MCF 10A (cell line): ENCODE data around the gene PPM1E. TPM values are rescaled to one million over a fixed set of nuclear protein-coding genes. Genes with fewer than 3 reads are reported as not detected.

Experiments used
- BruUV-seq: library from RNA; stranded (reverse); fragments of 400-500 nt; replicated peaks from 2 replicates; lab custom pipeline; 2021; lab: Mats Ljungman, UMichigan
- CTCF ChIA-PET: fragments of 300-600 bp; sonication (Branson Sonifier 250); formaldehyde crosslinking; extraction: SDS; loops from one replicate; lab custom pipeline; 2021; ENCODE audit warnings: antibody characterized with exemption, inconsistent platforms; lab: Yijun Ruan, JAX
- POLR2A ChIA-PET: fragments of 300-600, 350-650 bp; sonication (Branson Sonifier 250); formaldehyde crosslinking; extraction: SDS; loops from one replicate; lab custom pipeline; 2020; ENCODE audit warnings: antibody characterized with exemption, inconsistent platforms; lab: Yijun Ruan, JAX
- DNase-seq: peaks from one replicate; pipeline ENCODE4 v3.0.0-alpha.2; 2018; ENCODE audit not compliant: unreplicated experiment
- H3K27ac Mint-ChIP-seq: one replicate; pipeline ENCODE4 v1.8.0; 2022; ENCODE audit warnings: mild to moderate bottlenecking, low read depth, mixed read lengths; ENCODE audit not compliant: unreplicated experiment
- H3K27me3 Mint-ChIP-seq: one replicate; pipeline ENCODE4 v1.8.0; 2022; ENCODE audit warnings: mixed read lengths; ENCODE audit not compliant: insufficient read depth, unreplicated experiment
- H3K36me3 Mint-ChIP-seq: one replicate; pipeline ENCODE4 v1.8.0; 2022; ENCODE audit warnings: mild to moderate bottlenecking, moderate library complexity, mixed read lengths; ENCODE audit not compliant: insufficient read depth, unreplicated experiment
- H3K4me1 Mint-ChIP-seq: one replicate; pipeline ENCODE4 v1.8.0; 2022; ENCODE audit warnings: mixed read lengths; ENCODE audit not compliant: insufficient read depth, unreplicated experiment
- H3K4me3 Mint-ChIP-seq: one replicate; pipeline ENCODE4 v1.8.0; 2022; ENCODE audit warnings: mild to moderate bottlenecking, moderate library complexity, mixed read lengths; ENCODE audit not compliant: unreplicated experiment
- H3K9me3 Mint-ChIP-seq: one replicate; pipeline ENCODE4 v1.8.0; 2022; ENCODE audit warnings: mixed read lengths; ENCODE audit not compliant: unreplicated experiment
- CTCF ChIP-seq: fragments of 200-600 bp; IDR thresholded peaks from one replicate; pipeline ENCODE4 v1.8.0; 2022; ENCODE audit warnings: antibody characterized with exemption, mild to moderate bottlenecking; ENCODE audit not compliant: unreplicated experiment
- intact Hi-C: fragments of 100-400 bp; cut with micrococcal nuclease; formaldehyde crosslinking; loops from 2 replicates; pipeline ENCODE4 v1.14.1; 2022
- total RNA-seq: library from RNA; stranded (reverse); gene quantifications from 2 replicates; pipeline ENCODE4 v1.2.3, GENCODE V29; 2022

PPM1E gene
- total RNA-seq, 1 experiment from 2014 or later = 0.65 TPM

GRCh38 chr17:58996968-58997367 is 241.3 kb downstream of the PPM1E start:
- no TSS peak for BruUV-seq
- Mint-ChIP-seq H3K4me1 (no peaks in the 10 kb centered on the region), H3K4me3 (no peak overlapping the region), H3K36me3 (peaks cover 46% of the 10 kb centered on the region), H3K27ac (no peak overlapping the region), H3K9me3 (no peaks in the 10 kb centered on the region), H3K27me3 (no peaks in the 10 kb centered on the region)
- no peak for TF ChIP-seq CTCF
- intact Hi-C loops = no loop called here
- POLR2A ChIA-PET = no interaction called here
- DNase-seq = no peak
- CTCF ChIA-PET = interaction anchor here (0.6 to 0.8 kb wide), 3 partner anchors 18 to 458 kb away, joined by 3 to 4 read pairs (median 4); no protein-coding TSS in a partner anchor

- CTCF ChIA-PET = no interaction called here
- H3K9me3 Mint-ChIP-seq = no peaks in the 10 kb centered on the region
- no peak for DNase-seq
- H3K36me3 Mint-ChIP-seq = peaks cover 46% of the 10 kb centered on the region
- BruUV-seq = no TSS peak
- no peaks in the 10 kb centered on the region for H3K4me1 Mint-ChIP-seq
- TF ChIP-seq CTCF = no peak
- H3K4me3 Mint-ChIP-seq = no peak overlapping the region
- POLR2A ChIA-PET = interaction anchor here (0.6 kb wide), 1 partner anchor 175 kb away, joined by 3 read pairs; no protein-coding TSS in a partner anchor
- H3K27me3 Mint-ChIP-seq = no peaks in the 10 kb centered on the region
- intact Hi-C loops = no loop called here
- H3K27ac Mint-ChIP-seq = peak overlapping the region; percentile 60
Measured at GRCh38 chr17:58997756-58998553, 242.3 kb downstream of the PPM1E start.

- Mint-ChIP-seq H3K36me3 (peaks cover 46% of the 10 kb centered on the region), H3K27ac (no peak overlapping the region), H3K4me3 (no peak overlapping the region), H3K4me1 (no peaks in the 10 kb centered on the region), H3K9me3 (no peaks in the 10 kb centered on the region), H3K27me3 (no peaks in the 10 kb centered on the region)
- no peak for TF ChIP-seq CTCF
- CTCF ChIA-PET = interaction anchor here (0.7 kb wide), 1 partner anchor 55 kb away, joined by 3 read pairs; no protein-coding TSS in a partner anchor
- POLR2A ChIA-PET = no interaction called here
- no peak for DNase-seq
- intact Hi-C loops = no loop called here
- no TSS peak for BruUV-seq
Measured at GRCh38 chr17:58998871-58999270, 243.2 kb downstream of the PPM1E start.

- POLR2A ChIA-PET = interaction anchor here (0.6 kb wide), 1 partner anchor 10 kb away, joined by 3 read pairs; no protein-coding TSS in a partner anchor
- Mint-ChIP-seq H3K4me1 (no peaks in the 10 kb centered on the region), H3K4me3 (no peak overlapping the region), H3K27me3 (no peaks in the 10 kb centered on the region), H3K36me3 (peaks cover 46% of the 10 kb centered on the region), H3K9me3 (no peaks in the 10 kb centered on the region), H3K27ac (no peak overlapping the region)
- CTCF ChIA-PET = interaction anchor here (0.7 kb wide), 1 partner anchor 55 kb away, joined by 3 read pairs; no protein-coding TSS in a partner anchor
- no TSS peak for BruUV-seq
- no peak for TF ChIP-seq CTCF
- intact Hi-C loops = no loop called here
- no peak for DNase-seq
Measured at GRCh38 chr17:58999500-58999899, 243.8 kb downstream of the PPM1E start.
